Small intestine (tissue), 7 donors: ENCODE data around the gene PCSK7. TPM values are rescaled to one million over a fixed set of nuclear protein-coding genes. Genes with fewer than 3 reads are reported as not detected.

ENCODE experiments used
- DNase-seq, 2 donors: peaks; one replicate each; pipeline versions ENCODE4 v3.0.0 to v3.0.0-alpha.2; 2013
- FAIRE-seq: peaks from 2 replicates; lab custom pipeline; 2012; peaks lifted over from hg19 to GRCh38; lab: Jason Lieb, UNC
- H3K27ac ChIP-seq, 3 donors: one replicate each; pipeline ENCODE4 v1.5.1; 2013; ENCODE audit warnings: low read length in 2 of 3, mild to moderate bottlenecking in 2 of 3, control low read depth in 1 of 3, inconsistent platforms in 1 of 3, low read depth in 1 of 3, moderate library complexity in 1 of 3
- H3K27me3 ChIP-seq, 3 donors: one replicate each; pipeline ENCODE4 v1.6.1; 2013; ENCODE audit warnings: low read length in 3 of 3, inconsistent platforms in 1 of 3; ENCODE audit not compliant: control insufficient read depth in 3 of 3, insufficient read depth in 3 of 3
- H3K36me3 ChIP-seq, 3 donors: one replicate each; pipeline ENCODE4 v1.6.1; 2013; ENCODE audit warnings: low read length in 3 of 3, inconsistent platforms in 1 of 3, low read depth in 1 of 3, mild to moderate bottlenecking in 1 of 3, moderate library complexity in 1 of 3; ENCODE audit not compliant: control insufficient read depth in 3 of 3, insufficient read depth in 2 of 3
- H3K4me1 ChIP-seq, 3 donors: one replicate each; pipeline ENCODE4 v1.6.1; 2013; ENCODE audit warnings: low read length in 2 of 3, inconsistent platforms in 1 of 3, low read depth in 1 of 3, mild to moderate bottlenecking in 1 of 3, moderate library complexity in 1 of 3; ENCODE audit not compliant: control insufficient read depth in 3 of 3, insufficient read depth in 2 of 3
- H3K4me3 ChIP-seq, 3 donors: one replicate each; pipeline ENCODE4 v1.5.1; 2013; ENCODE audit warnings: low read length in 3 of 3, control low read depth in 1 of 3, inconsistent platforms in 1 of 3, low read depth in 1 of 3, mild to moderate bottlenecking in 1 of 3, moderate library complexity in 1 of 3
- H3K9me3 ChIP-seq, 2 donors: one replicate each; pipeline ENCODE4 v1.6.1; 2013; ENCODE audit warnings: low read depth in 1 of 2, low read length in 1 of 2; ENCODE audit not compliant: control insufficient read depth in 2 of 2, insufficient read depth in 1 of 2
- WGBS, 3 donors: extraction: QIAGEN DNeasy Blood & Tissue Kit; methylation state at CpG; one replicate each; pipeline ENCODE4 v1.1.7; 2013; 5-methylcytosine and 5-hydroxymethylcytosine counted together
- polyA plus RNA-seq, 4 donors: library from polyadenylated mRNA; stranded (reverse) in 3 of 4; unstranded in 1 of 4; fragments of 200-250 nt in 3 of 4; fragments of 120-200 nt in 1 of 4; gene quantifications; one replicate each; pipeline versions ENCODE4 v1.2.1 to v1.2.3, GENCODE V29; 2013
- donor health status: healthy with polysubstance abuse.
- donor health status: control.
- donor health status: control.
- donor health status: Bipolar disorder and iron deficiency.
- donor health status: healthy.

PCSK7 gene
- polyA plus RNA-seq, 4 donors = 32.0 to 60.8 (median 42.4) TPM

DNA sequence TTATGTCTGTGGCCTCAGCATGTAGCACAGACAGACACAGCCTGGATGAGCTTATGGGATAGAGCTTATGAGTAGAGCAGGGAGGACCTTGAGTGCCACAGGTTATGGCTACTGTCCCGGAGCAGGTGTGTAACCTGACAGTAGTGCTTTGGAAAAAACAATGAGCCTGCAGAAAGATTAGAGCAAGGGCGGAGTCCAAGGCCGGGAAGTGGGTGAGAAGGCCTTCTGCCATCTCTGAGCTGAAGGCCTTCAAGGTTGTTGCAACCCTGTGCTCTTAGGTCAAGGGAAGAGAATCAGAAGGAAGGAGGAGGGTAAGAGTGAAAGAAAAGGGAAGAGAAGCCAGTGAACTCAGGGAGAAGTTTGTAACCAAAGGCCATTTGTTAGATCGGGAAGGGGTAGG lies 36.6 kb downstream of the PCSK7 start:
- peak; percentile 59 to 86 for DNase-seq
- no peak overlapping the region for H3K4me3 ChIP-seq
- H3K4me1 ChIP-seq = peaks cover 0 to 25% (median 3%) of the 10 kb centered on the region in 3 donors
- no peaks in the 10 kb centered on the region for H3K9me3 ChIP-seq
- H3K27me3 ChIP-seq = no peaks in the 10 kb centered on the region
- 15 to 67% (median 46%) methylated on average over 4 of the region's 4 CpGs for WGBS, 3 donors
- FAIRE-seq = no peak
- peak overlapping the region in 1 of 3 donors; percentile 15 for H3K27ac ChIP-seq
- peaks cover 10 to 89% (median 15%) of the 10 kb centered on the region in 3 donors for H3K36me3 ChIP-seq

DNA sequence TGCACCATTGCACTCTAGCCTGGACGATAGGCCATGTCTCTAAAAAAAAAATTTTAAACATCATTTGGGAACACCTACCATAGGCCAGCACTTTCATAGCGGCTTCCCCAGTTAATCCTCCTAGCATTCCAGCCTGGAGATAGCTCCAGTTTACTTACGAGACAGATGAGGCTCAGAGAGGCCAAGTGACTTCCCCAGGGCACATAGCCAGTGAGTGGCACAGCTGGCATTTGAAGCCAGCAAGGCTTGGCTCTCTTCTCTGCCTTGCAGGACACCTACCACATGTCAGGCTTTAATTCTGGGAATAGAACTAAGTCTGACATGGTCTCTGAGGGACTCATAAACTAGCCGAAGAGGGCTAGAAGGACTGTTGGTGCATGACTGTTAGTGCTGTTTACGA lies 37.6 kb downstream of the PCSK7 start:
- Histone ChIP-seq H3K9me3 (no peaks in the 10 kb centered on the region), H3K36me3 (peaks cover 13 to 94% (median 15%) of the 10 kb centered on the region in 3 donors), H3K27ac (peak overlapping the region in 1 of 3 donors; percentile 11), H3K4me1 (peaks cover 0 to 18% (median 3%) of the 10 kb centered on the region in 3 donors), H3K27me3 (no peaks in the 10 kb centered on the region), H3K4me3 (no peak overlapping the region)
- FAIRE-seq (no peak), DNase-seq (no peak)
- 78 to 84% (median 83%) methylated on average over 5 of the region's 5 CpGs for WGBS, 3 donors

DNA sequence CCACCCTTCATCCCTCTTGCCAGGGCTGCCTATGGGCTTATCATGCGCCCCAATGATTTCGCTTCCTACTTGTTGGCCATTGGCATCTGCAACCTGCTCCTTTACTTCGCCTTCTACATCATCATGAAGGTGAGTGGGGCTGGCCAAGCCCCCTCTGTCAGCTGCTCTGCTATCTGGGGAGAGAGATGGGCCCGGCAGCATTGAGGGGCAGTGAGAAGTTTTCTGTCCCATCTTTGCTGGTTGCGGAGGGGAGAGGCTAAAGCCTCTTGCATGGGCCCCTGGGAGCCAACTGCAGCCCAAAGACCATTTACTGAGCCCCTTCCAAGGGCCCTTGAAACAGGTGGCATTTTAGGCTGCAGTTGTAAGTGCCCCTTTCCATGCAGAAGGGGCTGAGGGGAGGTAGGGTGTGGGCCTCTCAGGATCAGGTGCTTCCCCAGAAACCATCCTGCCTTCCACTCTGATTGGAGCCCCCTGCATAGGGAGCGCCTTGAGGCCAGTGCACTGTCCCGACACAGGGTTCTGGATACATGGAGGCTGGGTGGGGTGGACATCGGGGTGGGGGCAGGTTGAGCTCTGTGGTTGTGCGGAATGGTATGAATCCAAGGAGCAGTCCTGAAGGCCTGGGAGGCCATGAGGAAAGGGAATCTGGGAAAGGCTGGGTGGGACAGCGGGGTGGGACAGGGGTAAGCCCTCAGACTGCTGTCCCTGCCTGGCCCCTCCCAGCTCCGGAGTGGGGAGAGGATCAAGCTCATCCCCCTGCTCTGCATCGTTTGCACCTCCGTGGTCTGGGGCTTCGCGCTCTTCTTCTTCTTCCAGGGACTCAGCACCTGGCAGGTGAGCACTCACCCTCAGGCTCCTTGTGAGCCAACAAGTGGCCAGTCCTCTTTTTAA lies 38.5 kb downstream of the PCSK7 start:
- FAIRE-seq = no peak
- H3K4me3 ChIP-seq = no peak overlapping the region
- H3K4me1 ChIP-seq = peaks cover 0 to 10% (median 3%) of the 10 kb centered on the region in 3 donors
- no peaks in the 10 kb centered on the region for H3K9me3 ChIP-seq
- peaks cover 13 to 98% (median 15%) of the 10 kb centered on the region in 3 donors for H3K36me3 ChIP-seq
- no peaks in the 10 kb centered on the region for H3K27me3 ChIP-seq
- 93 to 95% (median 94%) methylated on average over 15 of the region's 15 CpGs for WGBS, 3 donors
- DNase-seq = no peak
- no peak overlapping the region for H3K27ac ChIP-seq

DNA sequence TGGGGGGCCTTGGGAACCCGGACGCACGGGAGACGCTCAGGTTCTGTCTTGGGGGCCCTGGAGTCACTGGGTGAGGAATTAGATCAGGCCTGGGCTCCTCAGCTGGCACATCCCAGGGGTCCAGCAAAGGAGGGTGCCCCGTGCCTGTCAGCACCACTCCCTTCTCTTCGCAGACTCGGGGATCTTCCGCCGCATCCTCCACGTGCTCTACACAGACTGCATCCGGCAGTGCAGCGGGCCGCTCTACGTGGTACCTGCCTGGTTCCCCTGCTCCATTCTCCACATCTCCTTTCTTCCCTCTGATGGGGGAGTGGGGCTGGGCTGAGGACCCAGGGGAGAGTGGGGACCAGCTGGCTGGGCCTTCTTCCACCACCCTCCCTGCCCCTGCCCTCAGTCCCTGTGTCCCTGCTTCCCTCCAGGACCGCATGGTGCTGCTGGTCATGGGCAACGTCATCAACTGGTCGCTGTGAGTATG lies 39.4 kb downstream of the PCSK7 start:
- peaks cover 13 to 98% (median 15%) of the 10 kb centered on the region in 3 donors for H3K36me3 ChIP-seq
- H3K27me3 ChIP-seq = no peaks in the 10 kb centered on the region
- no peak overlapping the region for H3K4me3 ChIP-seq
- H3K9me3 ChIP-seq = no peaks in the 10 kb centered on the region
- H3K27ac ChIP-seq = no peak overlapping the region
- DNase-seq = no peak
- peaks cover 0 to 6% (median 3%) of the 10 kb centered on the region in 3 donors for H3K4me1 ChIP-seq
- WGBS, 3 donors = 94 to 97% (median 95%) methylated on average over 13 to 17 of the region's 17 CpGs
- no peak for FAIRE-seq

DNA sequence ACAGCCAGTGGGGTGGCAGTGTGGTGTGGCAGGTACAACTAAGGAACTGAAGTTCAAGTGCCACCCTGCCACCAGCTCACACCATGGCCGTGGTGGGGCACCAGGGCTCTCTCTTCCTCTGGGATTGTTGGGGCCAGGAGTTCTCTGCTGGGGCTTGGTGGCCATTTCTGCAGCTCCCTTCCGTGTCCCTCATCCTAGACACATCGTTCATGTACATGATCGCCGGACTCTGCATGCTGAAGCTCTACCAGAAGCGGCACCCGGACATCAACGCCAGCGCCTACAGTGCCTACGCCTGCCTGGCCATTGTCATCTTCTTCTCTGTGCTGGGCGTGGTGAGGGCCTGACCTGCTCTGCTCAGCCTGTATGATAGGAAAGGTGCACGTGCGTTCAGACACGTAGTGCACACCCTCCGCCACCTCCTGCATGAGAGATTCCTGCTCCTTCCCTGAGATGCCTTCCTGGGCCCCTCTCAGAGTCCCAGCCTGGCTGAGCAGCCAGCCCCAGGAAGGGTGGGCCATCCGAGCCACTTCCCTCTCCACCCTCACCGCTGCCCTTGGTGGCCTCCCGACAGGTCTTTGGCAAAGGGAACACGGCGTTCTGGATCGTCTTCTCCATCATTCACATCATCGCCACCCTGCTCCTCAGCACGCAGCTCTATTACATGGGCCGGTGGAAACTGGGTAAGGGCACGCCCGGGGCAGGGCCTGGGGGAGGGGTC lies 40.0 kb downstream of the PCSK7 start:
- no peak for DNase-seq
- Histone ChIP-seq H3K9me3 (no peaks in the 10 kb centered on the region), H3K36me3 (peaks cover 13 to 98% (median 15%) of the 10 kb centered on the region in 3 donors), H3K4me1 (peaks cover 0 to 6% (median 3%) of the 10 kb centered on the region in 3 donors), H3K27me3 (no peaks in the 10 kb centered on the region), H3K27ac (no peak overlapping the region), H3K4me3 (no peak overlapping the region)
- 93 to 94% (median 94%) methylated on average over 26 of the region's 26 CpGs for WGBS, 3 donors
- no peak for FAIRE-seq

DNA sequence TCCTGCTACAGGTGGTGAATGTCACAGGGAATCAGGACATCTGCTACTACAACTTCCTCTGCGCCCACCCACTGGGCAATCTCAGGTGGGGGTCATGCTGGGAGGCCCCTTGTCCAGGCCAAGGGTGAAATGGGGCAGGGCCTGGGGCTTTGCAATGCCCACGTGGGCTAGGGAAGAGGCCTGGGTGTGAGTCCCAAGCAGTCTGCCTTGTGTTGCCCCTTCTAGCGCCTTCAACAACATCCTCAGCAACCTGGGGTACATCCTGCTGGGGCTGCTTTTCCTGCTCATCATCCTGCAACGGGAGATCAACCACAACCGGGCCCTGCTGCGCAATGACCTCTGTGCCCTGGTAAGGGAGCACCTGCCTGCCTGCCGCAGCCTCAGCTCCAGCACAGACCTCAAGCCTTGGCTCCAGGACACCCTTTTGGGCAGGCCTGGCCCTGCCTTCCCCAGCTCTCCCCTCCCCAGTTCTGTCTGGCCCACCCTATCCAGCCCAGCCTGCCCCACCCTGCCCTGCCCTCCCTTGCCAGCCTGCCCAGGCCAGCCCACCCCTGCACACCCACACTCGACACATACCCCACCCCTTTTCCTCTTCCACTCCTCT lies 41.8 kb downstream of the PCSK7 start:
- FAIRE-seq (no peak), DNase-seq (no peak)
- H3K4me1 ChIP-seq = peaks cover 0 to 7% (median 3%) of the 10 kb centered on the region in 3 donors
- no peaks in the 10 kb centered on the region for H3K9me3 ChIP-seq
- H3K27me3 ChIP-seq = no peaks in the 10 kb centered on the region
- H3K36me3 ChIP-seq = peaks cover 6 to 98% (median 13%) of the 10 kb centered on the region in 3 donors
- H3K27ac ChIP-seq = no peak overlapping the region
- H3K4me3 ChIP-seq = no peak overlapping the region
- WGBS, 3 donors = 72 to 84% (median 78%) methylated on average over 8 of the region's 8 CpGs

DNA sequence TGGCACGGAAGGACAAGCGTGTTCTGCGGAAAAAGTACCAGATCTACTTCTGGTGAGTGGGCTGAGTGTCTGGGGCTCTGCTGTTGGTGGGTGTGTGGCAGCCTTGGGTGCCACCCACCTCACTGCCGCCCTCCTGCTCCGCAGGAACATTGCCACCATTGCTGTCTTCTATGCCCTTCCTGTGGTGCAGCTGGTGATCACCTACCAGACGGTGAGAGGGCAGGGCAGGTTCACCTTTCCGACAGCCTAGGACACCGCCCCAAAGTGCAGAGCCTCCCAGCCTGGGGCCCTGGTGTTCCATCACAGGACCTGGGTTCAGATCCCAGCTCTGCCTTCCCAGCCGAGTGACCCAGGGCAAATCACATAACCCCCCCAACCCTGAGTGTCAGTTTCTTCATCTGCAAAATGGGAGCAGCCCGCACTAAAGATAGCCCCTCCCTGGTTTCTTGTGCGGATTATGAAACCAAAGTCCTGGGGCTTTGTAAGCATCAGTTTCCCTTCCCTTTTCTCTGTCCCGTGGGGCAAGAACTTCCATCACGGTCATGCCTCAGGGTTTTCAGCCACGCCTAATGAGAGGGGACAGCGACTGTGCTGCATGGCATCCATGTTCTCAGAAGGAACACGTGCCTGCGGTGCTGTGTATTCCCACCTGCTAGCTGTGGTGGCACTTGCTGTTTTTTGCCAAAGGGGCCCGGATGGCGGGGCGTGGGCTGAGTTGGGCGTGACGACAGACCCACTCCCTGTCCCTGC lies 42.5 kb downstream of the PCSK7 start:
- Histone ChIP-seq H3K27ac (peak overlapping the region in 1 of 3 donors; percentile 26), H3K4me1 (peaks cover 0 to 9% (median 3%) of the 10 kb centered on the region in 3 donors), H3K4me3 (no peak overlapping the region), H3K27me3 (no peaks in the 10 kb centered on the region), H3K36me3 (peaks cover 6 to 93% (median 13%) of the 10 kb centered on the region in 3 donors), H3K9me3 (no peaks in the 10 kb centered on the region)
- FAIRE-seq (no peak), DNase-seq (no peak)
- 88 to 94% (median 92%) methylated on average over 22 of the region's 22 CpGs for WGBS, 3 donors
